ENCODE measurements around the gene LDLRAD4.

- TF ChIP-seq SNAI2 (CRISPR knock-in tag; IDR thresholded peaks at IDR 0.05) (no peak), ESRRG (CRISPR knock-in tag; IDR thresholded peaks at IDR 0.05) (no peak), ZNF565 (CRISPR knock-in tag; conservative IDR thresholded peaks at IDR 0.05; ENCODE audit: low read depth) (no peak), PATZ1 (CRISPR knock-in tag; IDR thresholded peaks at IDR 0.05; ENCODE audit: borderline replicate concordance) (no peak), PPARA (CRISPR knock-in tag; IDR thresholded peaks at IDR 0.05; ENCODE audit: borderline replicate concordance) (no peak), GLIS3 (CRISPR knock-in tag; IDR thresholded peaks at IDR 0.05) (no peak), BACH2 (CRISPR knock-in tag; IDR thresholded peaks at IDR 0.05; ENCODE audit: borderline replicate concordance) (no peak)
Observed at GRCh38 chr18:13202571-13202970, 16.0 kb upstream of the LDLRAD4 start.

All from SK-N-SH treated with all-trans-retinoic acid at 6 μM for 48 hours (cell line).